ENCODE results near the gene ALDH4A1.

The ALDH4A1 gene

DNA sequence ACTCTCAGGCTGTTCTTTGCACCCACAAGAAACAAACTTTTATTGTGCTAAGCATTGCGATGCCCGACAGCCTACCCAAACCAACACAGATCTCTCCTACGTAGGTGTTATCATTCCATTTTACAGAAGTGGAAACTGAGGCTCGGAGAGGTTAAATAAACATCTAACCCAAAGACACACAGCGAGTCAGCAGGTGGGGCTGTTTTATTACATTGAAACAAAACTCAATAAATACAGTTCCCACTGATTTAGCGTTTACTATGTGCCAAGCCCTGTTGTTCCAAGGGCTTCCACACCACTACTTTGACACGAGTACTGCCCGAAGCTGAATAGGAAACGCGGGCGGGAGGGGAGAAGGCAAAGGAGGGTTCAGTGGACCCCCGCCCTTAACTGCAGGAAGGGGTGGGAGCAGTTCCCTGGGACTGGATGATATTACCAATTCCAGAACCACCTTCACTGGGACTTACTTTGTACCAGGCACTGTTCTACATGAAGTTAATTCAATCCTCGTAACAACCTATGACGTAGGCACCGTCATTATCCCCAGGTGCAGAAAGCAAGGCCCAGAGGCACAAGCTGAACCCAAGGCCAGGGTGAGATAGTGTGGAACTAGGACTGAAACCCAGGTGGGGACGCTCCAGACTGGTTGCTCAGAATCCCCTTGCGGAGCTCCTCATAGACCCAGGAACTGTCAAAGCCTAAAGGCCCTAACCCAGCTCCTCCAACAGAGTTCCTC is 19.3 kb upstream of the ALDH4A1 start:
- no peak for DNase-seq (ENCODE audit: low read depth)

DNA sequence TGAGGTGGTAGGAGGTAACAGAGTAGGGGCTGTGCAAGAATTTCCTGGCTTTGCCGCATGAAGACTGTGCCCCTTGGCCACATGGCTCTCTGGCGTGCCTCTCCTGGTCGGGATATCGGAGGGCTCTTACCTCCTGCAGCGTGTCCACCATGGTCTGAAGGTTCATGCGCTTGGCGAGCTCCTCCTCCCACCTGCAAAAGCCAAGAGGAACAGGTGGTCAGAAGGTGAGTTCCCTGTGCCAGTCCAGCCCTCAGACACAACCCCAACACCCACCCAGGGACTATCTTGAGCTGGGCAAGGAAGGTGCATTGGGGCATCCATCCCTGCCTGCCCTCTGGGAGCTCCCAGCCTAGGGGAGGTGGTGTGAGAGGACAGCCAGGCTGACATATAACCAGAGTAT is 18.6 kb upstream of the ALDH4A1 start:
- no peak for DNase-seq (ENCODE audit: low read depth)

DNA sequence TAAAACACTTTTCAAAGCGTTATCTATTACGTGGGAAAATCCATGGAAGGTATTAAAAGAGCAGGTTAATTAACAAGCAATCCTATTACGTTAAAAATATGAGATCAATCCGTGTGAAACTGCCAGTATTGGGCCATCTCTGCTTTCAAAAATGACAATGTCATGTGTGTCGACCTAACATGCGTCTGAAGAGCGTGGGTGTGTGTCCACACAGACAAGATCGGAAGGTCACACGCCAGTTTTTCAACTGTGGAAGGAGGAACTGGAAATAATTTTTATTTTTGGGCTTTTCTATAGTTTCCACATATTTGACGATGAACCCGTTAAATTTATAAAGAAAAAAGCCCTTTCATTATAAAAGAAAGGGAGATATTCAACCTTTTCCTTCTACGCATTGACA is 17.6 kb upstream of the ALDH4A1 start:
- no peak for DNase-seq (ENCODE audit: low read depth)

DNA sequence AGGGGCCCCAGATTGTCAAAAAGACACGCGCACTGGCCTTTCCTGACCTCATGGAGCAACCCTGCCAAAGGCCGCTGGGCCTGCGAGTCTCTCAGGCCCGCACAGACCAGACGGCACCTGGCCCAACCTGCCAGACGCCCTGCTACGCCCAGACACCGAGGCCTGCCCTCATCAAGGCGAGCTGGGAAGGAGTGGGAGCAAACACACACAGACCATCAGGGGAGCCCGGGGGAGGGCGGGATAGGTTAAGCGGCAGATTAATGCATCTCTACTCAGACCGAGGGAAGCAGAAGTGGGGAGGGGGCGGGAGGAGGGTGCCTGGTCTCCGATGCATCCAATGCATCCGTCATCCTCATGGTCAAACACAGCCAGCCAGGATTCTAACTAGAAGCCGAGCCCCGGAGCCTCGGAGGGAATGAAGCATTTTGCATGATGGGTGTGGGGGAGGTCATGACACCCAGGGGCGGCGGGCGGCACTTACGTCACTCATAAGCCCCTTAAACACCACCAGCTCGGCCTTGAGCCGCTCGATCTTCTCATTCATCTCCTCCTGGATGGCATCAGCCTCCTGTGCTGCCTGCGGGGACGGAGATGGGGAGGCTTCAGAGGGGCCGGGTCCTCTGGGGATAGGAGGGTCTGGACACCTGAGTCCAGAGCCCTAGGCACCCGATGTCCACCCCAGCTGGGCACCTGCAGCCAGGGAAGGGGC is 17.0 kb upstream of the ALDH4A1 start:
- no peak for DNase-seq (ENCODE audit: low read depth)

DNA sequence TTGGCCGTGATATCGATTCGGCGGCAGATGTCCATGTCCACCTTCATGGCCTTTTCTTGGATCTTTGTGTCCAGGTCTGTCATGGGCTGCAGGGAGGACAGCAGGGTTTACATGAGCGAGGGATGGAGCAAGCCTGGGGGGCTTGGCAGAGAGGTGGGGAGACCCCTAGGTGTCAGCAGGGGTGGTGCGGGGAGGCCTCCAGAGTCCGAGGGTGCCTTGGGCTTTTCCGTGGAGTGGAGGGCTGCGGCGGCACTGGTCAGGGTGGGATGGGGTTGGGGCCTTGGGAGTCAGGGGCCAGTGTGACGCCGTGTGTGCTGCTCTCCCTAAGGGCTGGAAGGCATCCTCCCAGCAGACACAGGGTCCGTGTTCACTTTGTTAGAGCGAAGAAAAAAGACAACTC is 16.1 kb upstream of the ALDH4A1 start:
- DNase-seq (ENCODE audit: low read depth), result no peak

DNA sequence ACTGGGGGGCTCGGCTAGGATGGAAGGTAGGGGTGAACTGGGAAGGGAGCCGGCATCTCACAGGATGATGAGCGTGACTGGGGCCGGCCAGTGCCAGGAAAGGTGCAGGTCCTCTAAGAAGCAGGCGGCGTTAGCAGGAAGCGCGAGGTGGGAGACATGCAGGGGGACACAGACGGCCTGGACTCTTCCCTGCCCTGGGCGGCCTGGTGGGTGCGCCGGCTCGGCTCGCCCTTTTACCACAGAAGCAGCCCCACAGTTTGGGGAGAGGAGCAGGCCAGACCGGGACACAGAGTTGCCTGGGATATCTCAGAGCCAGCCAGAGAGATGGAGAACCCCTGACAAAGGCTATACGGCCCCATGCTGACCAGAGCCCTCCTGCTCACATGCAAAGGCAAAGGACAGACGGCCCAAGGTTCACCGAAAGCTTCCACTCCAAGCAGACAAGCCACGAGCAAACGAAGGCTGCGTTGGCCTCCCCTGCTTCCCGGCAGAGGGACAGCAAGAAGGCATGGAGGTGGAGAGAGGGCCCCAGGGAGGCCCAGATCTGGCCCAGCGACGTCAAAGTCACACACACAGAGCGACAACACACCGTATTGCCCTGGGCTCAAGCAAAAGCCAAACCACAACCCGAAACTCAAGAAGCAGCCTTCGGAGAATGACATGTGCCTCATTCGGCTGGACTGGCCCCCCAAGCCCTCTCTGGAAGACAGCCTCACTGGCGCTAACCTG is 14.9 kb upstream of the ALDH4A1 start:
- DNase-seq (ENCODE audit: low read depth), result no peak

DNA sequence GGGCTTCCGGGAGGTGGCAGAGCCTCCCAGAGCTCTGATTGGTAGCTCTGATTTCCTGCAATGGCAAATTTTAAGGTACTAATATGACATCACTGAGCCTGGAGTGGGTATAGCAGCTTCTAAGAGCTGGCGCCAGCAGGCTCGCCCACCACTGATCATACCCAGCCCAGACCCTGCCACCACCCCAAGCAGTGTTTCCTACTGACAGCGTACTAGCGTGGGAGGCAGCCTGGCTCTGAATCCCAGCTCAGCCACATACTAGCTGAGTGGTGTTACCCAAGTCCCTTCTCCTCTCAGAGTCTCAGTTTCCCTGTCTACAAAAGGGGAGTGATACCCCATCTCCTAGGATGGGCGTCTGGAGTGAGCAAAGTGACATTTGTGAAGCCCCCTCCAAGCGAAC is 13.0 kb upstream of the ALDH4A1 start:
- no peak for DNase-seq (ENCODE audit: low read depth)

DNA sequence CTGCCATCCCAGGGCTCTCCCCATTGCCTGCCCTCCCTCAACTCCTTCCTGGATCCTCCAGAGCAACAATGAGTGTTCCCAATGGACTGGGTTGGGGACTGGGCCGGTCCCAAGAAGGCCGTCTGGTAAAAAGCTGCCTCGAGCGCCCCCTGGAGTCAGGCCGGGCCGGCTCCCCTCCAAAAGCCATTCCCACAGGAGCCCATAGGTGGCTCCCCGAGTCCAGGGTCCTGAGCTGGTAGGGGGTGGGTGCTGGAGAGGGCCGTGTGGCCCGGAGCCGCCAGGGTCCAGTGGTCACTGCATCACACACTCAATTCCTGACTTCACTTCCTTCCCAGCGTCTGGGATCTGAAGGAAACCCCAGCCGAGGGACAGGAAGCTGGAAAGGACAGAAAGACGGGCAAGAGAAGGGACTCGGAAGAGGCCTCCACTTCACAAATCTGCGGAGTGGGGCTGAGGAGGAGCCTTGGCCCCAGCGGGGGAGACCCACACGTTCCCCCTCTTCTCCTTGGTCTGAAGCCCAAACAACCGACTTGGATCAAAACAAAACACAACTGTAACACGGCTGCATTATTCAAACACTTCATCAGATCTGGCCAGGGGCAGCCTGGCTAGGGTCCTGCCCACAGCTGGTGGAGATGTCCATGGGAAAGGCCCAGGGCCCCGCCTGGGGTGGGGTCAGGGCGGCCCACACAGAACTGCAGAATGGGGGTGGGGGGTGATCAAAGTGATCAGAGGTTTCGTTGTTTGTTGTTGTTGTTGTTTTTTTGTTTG is 10.9 kb upstream of the ALDH4A1 start:
- DNase-seq (ENCODE audit: low read depth), result no peak

DNA sequence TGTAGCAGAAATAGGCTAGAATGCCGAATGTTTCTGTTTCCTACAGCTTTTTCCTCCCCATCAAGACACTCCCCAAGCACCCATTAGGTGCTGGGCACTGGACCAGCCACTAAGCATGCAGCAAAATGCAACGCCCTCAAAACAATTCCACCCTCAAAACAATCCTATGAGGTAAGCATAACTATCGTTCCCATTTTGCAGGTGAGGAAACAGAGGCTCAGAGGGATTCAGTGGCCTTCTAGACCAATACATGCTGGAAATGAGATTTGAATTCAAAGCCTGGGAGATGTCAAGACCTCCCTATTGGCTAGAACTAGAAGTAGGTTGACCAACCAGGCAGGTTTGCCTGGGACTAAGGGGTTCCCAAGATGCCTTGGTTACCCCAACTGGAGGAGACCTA is 10.2 kb upstream of the ALDH4A1 start:
- DNase-seq (ENCODE audit: low read depth), result no peak

DNA sequence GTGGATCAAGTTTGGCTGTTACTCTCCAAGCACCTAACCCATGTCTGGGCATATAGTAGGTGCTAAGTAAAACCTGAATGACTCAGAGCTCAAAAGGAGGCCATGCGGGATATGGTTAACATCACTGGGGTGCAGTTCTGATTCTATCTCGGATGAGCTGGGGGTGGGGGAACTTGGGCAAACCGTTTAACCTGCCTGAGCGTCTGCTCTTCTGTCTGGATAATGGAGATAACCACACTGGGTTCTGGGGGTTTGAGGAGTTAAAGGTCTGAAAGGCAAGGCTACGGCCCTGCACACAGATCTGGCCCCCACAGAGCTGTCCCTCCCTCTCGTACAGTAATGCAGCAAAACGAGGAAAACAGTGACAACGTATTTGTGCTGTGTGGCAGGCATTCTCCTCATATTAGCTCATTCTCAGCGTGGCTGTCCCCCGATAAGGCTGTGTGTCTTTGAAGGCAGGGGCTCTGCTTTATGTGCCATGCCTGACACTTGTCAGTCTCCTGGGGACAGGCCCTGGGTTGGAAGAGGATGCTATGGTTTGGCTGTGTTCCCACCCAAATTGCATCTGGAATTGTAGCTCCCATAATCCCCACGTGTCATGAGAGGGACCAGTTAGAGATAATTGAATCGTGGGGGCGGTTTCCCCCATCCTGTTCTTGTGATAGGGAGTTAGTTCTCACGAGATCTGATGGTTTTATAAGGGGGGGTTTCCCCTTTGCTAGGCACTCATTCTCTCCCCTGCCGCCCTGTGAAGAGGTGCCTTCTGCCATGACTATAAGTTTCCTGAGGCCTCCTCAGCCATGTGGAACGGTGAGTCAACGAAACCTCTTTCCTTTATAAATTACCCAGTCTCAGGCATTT is 6.8 kb upstream of the ALDH4A1 start:
- no peak for DNase-seq (ENCODE audit: low read depth)

DNA sequence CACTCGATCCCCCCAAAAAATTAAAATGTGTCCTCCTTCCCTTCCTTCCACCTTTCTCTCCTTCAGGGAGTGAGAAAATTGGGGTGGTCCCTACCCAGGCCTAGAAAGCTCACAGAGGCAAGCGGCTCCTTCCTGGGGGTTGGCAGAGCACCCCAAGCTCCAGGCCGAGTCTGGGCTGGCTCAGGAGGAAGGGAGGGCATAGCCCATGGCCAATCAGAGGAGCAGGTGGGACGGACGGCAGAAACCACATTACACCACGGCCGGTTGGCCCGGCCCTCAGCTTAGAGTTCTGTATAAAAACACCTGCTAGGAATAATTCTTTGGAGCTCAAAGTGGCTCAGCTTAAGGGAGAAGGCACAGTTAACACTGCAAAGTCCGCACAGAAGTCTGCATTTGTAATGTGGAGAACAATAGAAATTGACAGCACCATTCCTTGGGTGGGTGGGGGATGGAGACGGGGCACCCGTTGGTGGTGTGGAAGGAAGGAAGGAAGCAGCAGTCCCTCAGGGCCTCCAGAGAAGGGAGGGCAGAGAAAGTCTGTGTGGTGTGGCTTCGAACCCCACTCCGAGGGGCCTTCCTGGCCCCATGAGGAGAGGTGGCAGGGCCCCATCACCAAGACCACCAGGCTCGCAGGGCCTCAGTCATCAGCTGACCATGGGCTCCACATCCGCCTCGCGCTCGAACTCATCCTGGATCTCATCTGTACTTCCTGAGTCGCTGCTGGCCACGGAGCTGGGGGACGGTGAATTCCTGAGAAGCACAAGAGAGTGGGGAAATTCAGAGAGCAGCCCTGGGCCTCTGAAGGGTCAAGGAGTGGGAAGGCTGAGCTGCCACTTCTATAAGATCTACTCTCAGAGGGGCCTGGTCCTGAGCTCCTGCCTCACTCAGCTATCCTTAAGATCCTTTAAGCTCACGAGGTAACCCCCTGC is 5.8 kb upstream of the ALDH4A1 start:
- DNase-seq (ENCODE audit: low read depth), result no peak

DNA sequence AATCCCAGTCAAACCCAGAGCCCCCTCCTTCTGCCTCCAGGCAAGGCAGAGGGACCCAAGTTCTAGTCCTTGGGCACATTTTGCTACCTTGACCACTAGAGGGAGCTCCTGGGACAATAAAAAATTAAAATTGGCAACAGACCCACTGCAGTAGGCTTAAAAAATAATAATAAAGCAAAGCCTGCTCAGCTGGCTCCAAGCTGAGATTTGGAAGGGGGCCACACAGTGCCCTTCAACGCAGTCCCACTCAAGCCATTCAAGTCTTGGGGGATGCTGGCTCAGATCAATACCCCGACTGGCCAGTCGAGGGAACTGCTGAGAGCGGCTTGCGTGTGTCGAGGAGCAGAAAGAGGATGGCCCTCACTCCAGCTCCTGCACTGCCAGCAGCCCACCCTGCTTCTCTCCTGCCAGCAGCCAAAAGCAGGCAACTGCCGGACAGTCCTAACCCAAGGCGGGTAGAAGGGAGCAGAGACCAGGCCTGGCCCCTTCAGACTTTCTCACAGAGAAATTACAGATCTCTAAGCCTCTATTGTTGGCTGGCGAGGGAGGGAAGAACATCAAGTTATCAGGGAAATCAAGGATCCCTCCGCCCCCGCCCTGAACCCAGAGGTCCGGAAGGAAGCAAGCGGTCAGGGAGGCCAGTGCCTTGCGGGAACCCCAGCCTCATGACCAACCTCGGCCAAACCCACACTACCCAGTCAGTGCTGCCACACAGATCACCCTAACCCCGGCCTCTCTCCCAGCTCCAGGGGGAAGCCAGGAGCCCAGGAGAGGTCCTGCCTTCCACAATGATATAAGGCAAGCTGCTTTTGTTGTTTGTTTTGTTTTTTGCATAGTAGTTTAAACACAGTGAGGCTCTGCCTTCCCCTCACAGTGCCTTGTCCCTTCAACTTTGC is 4.9 kb upstream of the ALDH4A1 start:
- peak; percentile 32 for DNase-seq (ENCODE audit: low read depth)

DNA sequence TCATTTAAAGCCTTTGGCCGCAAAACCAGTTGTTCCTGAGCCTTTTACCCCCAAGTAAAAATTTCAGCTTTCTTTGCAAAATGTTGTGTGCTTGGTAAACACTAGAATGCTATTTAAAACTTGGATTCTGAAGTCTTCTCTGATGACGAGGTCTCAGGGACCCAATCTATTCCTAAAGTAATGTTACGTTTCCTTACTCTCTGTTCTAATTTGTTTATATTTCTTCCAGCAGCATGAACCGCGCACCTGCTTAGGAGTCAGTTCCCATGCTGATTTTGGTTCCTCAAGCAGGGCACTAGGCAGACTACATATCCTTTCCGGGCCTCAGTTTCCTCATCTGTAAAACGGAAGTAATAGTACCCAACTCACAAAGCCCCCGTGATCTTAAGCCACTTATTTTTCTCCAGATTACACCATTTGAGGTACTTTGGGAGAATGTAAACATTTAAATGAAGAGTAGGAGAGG is 969 bp upstream of the ALDH4A1 start:
- no peak for DNase-seq (ENCODE audit: low read depth)

DNA sequence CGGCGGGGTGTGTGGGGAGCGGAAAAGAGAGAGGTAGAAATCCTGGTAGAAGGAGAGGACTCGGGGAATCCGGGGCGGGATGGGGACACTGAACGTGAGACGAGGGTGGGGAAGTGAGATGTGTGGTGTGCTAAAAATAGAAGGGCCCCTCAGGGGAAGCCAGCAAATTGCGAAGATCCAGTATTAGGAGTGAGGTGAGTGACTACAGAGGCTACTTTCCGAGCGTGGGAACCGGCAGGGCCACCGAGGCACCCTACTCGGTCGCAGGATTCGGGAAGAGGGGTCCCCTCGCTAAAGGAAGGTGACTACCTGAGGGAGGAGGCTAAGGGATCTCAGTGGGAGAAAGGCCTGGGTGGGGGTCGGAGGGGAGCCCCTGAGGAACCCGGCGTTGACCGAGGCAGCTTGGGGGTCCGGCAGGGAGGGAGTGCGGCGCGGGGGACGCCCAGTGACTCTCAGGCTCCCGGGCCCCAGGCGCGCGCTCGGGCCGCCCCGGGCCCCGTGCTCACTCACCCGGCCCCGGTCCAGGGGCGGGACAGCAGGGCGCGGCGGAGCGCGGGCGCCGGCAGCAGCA is 318 bp downstream of the ALDH4A1 start:
- DNase-seq (ENCODE audit: low read depth), result no peak

DNA sequence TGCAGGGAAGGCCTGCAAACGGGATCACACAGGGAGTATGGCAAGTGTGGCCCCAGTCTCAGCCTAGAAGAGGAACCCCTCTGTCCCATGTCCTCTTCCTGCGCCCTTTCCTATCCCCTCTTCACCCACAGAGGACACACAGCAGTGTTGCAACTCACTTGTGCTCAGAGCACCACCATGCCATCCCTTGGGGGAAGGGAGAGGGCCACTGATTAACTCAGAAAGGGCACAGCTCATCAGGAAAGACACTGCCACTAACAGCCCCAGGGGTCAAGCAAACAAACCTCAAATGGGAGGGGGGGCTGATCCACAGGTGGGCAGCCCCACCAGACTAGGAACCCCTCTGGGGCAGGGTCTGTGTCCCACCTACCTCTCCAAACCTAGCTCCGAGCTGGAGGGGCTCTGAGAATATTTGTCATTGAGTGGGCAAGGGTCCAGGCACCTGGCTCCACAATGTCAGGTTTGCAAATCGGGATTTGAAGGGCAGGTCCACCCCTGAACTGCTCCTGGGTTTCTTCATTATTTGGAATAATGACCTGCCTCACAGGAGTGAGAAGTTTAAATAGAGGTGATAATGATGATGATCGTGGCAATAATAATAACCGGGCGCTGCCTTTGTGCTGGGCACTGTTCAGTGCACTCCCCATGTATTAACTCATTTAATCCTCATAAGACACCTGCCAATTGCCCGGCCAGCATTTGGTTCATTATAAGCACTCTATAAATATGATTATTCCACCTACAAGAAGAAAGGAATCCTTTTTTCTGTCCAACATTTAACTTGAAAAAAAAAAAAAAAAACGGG is 1.0 kb downstream of the ALDH4A1 start:
- no peak for DNase-seq (ENCODE audit: low read depth)

DNA sequence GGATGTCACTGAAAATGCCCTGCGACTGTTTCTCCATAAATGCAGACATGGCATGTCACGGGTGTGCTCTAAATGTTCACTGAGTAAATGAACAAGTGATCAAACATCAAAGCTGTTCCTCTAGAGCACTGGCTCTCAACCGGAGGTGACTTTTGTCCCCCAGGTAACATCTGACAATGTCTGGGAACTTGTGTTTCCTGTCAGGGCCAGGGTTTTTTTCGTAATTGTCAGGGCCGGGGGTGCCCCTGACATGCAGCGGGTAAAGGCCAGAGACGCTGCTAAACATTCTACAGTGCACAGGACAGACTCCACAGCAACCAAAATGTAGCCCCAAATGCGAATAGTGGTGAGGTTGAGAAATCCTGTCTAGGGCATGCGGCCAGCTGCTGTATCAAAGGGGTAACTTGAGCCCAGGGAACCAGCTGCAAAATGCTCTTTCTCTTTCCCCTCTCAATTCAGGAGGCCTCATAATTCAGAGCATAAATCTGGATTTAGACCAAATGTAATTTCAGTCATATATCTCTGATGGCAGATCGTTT is 2.0 kb downstream of the ALDH4A1 start:
- no peak for DNase-seq (ENCODE audit: low read depth)

DNA sequence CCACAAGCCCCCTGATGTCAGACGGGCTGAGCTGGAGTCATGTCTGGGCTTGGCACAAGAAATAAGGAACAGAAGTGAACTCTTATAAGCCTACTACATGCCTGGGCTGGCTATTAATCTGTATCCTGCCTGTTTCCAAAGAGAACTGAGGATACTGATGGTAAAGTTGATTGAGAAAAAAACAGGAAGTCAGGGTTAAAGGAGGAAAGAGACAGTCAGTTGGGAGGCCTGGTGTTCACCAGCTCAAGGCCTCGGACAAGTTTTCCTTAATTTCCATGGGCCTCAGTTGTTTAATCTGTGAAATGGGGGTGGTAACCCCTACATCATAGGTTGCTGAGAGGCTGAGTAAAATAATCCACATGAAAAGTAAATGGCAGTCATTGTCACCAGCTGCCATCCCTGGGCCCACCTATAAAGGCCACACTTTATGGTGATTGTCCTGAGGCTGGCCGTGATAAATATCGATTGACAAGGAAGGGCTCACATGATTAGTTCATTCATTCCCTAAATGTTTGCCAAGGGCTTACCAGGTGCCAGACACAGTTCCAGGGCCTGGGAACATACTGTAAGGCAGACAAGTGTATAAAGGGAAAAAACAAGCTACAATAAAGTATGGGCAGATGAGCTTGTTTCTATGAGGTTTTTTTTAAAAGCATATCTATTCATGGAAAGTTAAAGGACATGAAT is 2.8 kb downstream of the ALDH4A1 start:
- DNase-seq (ENCODE audit: low read depth), result no peak
